ENCODE measurements around the gene COA8. TPM values are rescaled to one million over a fixed set of nuclear protein-coding genes. Genes with fewer than 3 reads are reported as not detected.

Gene COA8
- total and polyA plus RNA-seq, 9 of the 15 experiments (the other 6 are each of a cell fraction or from before 2014, with no cell fraction given): 5.0 to 35.3 (median 25.7) TPM

- TF ChIP-seq NCOA1 (IDR thresholded peaks at IDR 0.05; ENCODE audit: low read depth): no peak
These were observed 44.9 kb upstream of the COA8 start (continued) for GRCh38 chr14:103517721-103518421.

- Histone ChIP-seq H3K9me3 (replicated peaks; ENCODE audit: control insufficient read depth, insufficient read depth, low read depth, low read length) (no peaks in the 10 kb centered on the region), H3K27ac (ENCODE audit: extremely low read depth, low read depth, low read length) (peak overlapping the region; percentile 71), H3K27me3 (ENCODE audit: control insufficient read depth in 2 of 2, insufficient read depth in 2 of 2, low read length in 2 of 2) (no peaks in the 10 kb centered on the region), H3K9me1 (ENCODE audit: control insufficient read depth, insufficient read depth, low read length) (no peaks in the 10 kb centered on the region), H3K9ac (ENCODE audit: insufficient read depth in 1 of 2, low read depth in 2 of 2, low read length in 2 of 2) (peak overlapping the region; percentile 41 to 74; a peak in 3 of 4 replicates), H3K4me2 (ENCODE audit: insufficient read depth, low read length) (peak overlapping the region; percentile 68), H3K4me3 (peak overlapping the region; percentile 8; the same call in 1 of the 2 replicates), H4K20me1 (replicated peaks; ENCODE audit: control insufficient read depth, insufficient read depth, low read length) (peaks cover 13% of the 10 kb centered on the region; the same call in 1 of the 2 replicates), H3K4me1 (replicated peaks in 1 of 2; ENCODE audit: control insufficient read depth in 2 of 2, insufficient read depth in 2 of 2, low read length in 2 of 2) (peaks cover 30 to 72% of the 10 kb centered on the region in 2 experiments), H3K36me3 (ENCODE audit: control insufficient read depth, insufficient read depth, low read length) (peaks cover 23% of the 10 kb centered on the region; the same call in 1 of the 3 replicates), H3K79me2 (ENCODE audit: control insufficient read depth, insufficient read depth, low read length) (peaks cover 23% of the 10 kb centered on the region), H2AFZ (ENCODE audit: low read depth, low read length) (no peak overlapping the region)
- WGBS (ENCODE audit: insufficient coverage, low coverage, missing lambda C conversion rate): 26% methylated on average over 7 of the region's 9 CpGs
- POLR2A ChIA-PET: interaction anchor here (0.6 to 1.8 kb wide), 9 partner anchors 9 to 346 kb away, joined by 3 to 9 read pairs (median 4); partner anchors contain the start of gene TRMT61A
- CTCF ChIA-PET (ENCODE audit: low intra/inter-chr PET ratio): interaction anchor here (0.6 to 2.7 kb wide), 2 partner anchors 28 to 443 kb away, joined by 3 to 19 read pairs; no protein-coding TSS in a partner anchor
- ATAC-seq: peak; percentile 64
- intact Hi-C loops (cut with micrococcal nuclease): loop anchor here (1.0 to 5.0 kb wide), 2 partner anchors 28 to 44 kb away; partner anchors contain the start of genes BAG5 and COA8
- no TSS peak for BruUV-seq (replicated peaks)
- in situ Hi-C loops (cut with MboI): no loop called here
- peak; percentile 65 to 80 (median 73) for DNase-seq (ENCODE audit: extremely low read depth in 1 of 4, low spot score in 3 of 4)
- peak; percentile 55 for FAIRE-seq
- TF ChIP-seq ZNF263 (CRISPR knock-in tag; IDR thresholded peaks at IDR 0.05; ENCODE audit: borderline replicate concordance) (0 out of 2 replicates have a peak, but pooled peaks have one; percentile 19), XRCC5 (IDR thresholded peaks at IDR 0.05; ENCODE audit: low read depth, low read length) (0 out of 2 replicates have a peak, but pooled peaks have one; percentile 23), MYC (IDR thresholded peaks at IDR 0.05; ENCODE audit: low read depth, low read length) (no peak), MYC (CRISPR knock-in tag; IDR thresholded peaks at IDR 0.05; ENCODE audit: borderline replicate concordance, low read depth) (no peak), ZBTB7A (IDR thresholded peaks at IDR 0.05; ENCODE audit: borderline replicate concordance, control insufficient read depth, low read depth, low read length) (peak; percentile 45; the same call in 1 of the 2 replicates), BRD9 (IDR thresholded peaks at IDR 0.05; ENCODE audit: low read depth, partially characterized antibody) (peak; percentile 29), MBD2 (IDR thresholded peaks at IDR 0.05; ENCODE audit: borderline replicate concordance, low read depth) (0 out of 2 replicates have a peak, but pooled peaks have one; percentile 8), RAD21 (CRISPR knock-in tag; conservative IDR thresholded peaks at IDR 0.05 in 1 of 2, IDR thresholded peaks at IDR 0.05 in 1 of 2) (peak; percentile 18 to 70; a peak in 3 of 4 replicates), RB1 (IDR thresholded peaks at IDR 0.05; ENCODE audit: low read depth) (peak; percentile 34; the same call in 1 of the 2 replicates), POLR2G (IDR thresholded peaks at IDR 0.05; ENCODE audit: low read depth, low read length) (peak; percentile 68), ZBED1 (IDR thresholded peaks at IDR 0.05) (no peak), RBFOX2 (IDR thresholded peaks at IDR 0.05; ENCODE audit: low read depth, low read length) (peak; percentile 61), ARID2 (IDR thresholded peaks at IDR 0.05) (0 out of 2 replicates have a peak, but pooled peaks have one; percentile 40), SMC3 (conservative IDR thresholded peaks at IDR 0.05; ENCODE audit: insufficient read depth, low read depth, low read length) (peak; percentile 69), SFPQ (IDR thresholded peaks at IDR 0.05; ENCODE audit: low read depth, low read length) (no peak), HCFC1 (IDR thresholded peaks at IDR 0.05; ENCODE audit: low read depth, low read length) (no peak)
These were observed 44.2 kb upstream of the COA8 start for GRCh38 chr14:103518422-103519042.
